ENCODE data around the gene OSTF1. TPM values are rescaled to one million over a fixed set of nuclear protein-coding genes. Genes with fewer than 3 reads are reported as not detected.

OSTF1 gene
- polyA plus RNA-seq, 1 donor = 15.8 TPM

DNA sequence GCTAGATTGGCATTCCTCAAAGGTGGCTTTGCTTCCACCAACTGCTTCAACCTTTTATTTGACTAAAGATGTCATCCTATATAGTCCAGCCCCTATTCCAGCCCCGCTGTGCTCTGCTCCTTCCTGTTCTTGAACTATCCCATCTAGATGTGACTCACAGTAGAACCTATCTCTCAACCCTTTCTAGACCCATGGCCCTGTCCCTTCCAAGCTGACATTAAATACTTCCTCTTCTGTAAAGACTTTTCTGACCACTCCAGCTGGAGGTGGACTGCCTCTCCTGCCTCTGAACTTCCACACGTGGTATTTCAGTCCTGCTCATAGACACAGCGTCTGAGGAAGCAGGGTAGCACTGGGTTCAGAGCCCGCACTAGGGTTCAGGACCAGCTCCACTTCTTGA, 32.4 kb downstream of the OSTF1 start:
- no peak for DNase-seq (ENCODE audit: low read depth)

DNA sequence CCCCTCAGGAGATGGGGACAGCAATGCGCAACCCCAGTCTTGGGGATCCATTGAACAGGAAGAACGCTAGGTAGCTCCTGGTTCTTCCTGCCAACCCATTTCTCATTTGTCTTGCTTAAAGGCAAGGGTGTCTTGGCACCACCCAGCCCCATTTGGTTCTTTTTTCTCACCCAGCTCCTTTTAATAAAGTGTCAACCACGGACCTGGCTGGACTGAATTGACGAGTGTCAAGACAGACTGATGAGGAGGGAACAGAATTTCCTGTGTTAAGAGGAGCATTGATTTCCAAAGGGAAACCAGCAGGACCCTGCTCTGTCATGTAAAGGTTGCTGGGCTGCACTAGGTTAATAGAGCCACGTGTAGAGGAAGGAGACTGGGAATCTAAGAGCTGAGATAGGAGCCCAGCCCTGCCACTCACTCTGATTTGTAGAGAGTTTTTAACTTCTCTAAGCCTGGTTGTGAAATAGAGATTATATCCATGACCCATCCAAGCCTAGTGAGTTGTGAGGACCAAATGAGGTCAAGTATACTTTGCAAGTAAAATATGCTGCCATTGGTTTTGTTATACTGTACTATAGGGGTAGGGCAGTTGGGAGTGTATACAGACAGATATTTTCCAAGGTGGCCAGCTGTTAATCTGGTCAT, 33.7 kb downstream of the OSTF1 start:
- no peak for DNase-seq (ENCODE audit: low read depth)

DNA sequence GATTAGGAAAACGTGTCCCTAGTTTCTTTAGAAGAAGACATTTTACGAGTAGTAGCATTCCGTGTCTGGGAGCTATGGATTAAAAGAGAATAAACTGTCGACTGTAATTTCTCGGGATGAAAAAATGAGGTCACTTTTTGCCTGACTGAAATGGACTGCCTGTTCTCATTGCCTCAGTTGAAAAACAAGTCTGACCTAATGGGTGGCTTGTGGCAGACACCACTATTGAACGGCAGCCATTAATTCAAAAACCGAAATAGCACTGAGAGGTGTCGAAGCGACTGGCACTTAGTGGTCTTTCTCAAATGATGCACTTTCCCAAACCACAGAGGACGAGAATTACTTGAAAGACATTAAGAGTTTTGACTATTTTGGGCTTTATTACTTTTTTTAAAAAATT, 35.4 kb downstream of the OSTF1 start:
- no peak for DNase-seq (ENCODE audit: low read depth)

DNA sequence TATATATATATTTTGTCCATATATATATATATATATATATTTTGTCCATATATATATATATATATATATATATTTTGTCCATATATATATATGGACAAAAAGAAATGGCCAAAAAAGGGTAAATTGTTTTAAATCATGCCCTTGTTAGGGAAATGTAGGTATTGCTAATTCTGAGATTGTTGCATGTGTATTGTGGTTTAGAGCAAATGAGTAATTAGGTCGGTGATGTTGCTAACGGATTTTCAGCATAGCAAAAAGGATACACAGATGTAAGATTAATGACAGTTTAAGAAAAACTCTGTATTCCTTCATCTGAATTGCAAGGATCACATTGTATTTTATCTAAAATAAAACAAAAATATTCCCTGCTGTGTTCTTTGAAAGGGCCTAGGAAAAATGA, 40.2 kb downstream of the OSTF1 start:
- DNase-seq (ENCODE audit: low read depth) = no peak

DNA sequence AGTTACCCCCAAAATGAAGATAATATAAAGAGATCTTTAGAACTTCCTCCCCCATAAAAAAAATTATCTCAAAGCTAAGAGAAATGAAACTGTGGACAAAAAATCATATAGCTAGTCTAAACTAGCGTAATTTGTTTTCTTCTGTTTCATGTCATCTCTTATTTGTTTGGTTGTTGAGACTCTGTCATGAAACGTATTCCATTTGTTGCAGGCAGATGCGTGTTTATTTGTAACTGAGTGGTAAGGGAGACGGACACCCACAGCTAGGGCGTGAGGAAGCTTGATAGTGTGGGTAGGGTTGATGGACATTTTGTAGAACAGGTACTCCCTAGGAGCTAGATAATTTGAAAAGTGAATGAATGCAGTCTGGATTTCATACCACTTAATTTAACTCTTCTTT, 41.9 kb downstream of the OSTF1 start:
- DNase-seq (ENCODE audit: low read depth) = no peak

DNA sequence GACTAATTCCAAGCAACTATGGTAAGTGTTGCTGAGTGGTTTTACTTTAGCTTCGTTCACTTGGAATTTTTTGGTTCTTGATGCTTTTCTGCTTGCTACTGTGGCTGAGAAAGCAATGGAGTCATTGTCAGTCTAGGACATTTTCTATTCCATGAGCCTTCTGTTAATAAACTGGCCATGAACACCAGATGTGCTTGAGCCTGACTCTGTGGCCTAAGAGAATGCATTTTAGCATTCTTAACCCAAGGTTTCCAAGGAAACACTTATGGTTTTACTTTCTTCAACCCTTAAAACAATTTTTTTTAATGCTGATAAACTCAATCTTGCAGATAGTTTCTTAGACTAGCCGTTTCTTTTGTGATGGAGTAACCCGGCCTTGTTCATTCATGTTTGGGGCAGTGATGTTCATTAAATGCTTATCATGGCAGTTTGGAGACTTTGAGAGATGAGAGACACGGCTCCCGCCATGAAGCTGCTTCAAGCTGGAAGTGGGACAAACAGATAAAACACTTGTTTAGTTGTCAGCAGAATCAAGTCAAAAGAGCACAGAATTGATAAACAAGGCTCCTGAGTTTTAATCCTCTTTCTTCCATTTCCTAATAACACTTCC, 42.4 kb downstream of the OSTF1 start:
- DNase-seq (ENCODE audit: low read depth) = no peak

DNA sequence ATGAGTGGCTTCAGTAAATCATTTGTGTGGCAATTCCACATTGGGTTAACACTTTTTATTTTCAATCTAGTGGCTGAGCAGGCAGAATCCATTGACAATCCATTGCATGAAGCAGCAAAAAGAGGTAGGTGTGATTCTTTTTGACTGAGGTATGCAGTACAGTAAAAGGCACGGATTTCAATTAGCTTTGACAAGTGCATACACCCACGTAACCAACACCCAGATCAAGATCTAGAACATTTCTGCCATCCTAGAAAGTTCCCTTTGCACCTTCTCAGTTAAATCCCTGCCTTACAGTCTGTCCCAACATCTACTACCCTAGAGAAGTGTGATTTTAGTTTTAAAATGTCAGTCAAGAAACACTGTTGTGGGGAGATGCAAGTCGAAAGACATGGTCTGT, 43.4 kb downstream of the OSTF1 start:
- DNase-seq (ENCODE audit: low read depth) = no peak

DNA sequence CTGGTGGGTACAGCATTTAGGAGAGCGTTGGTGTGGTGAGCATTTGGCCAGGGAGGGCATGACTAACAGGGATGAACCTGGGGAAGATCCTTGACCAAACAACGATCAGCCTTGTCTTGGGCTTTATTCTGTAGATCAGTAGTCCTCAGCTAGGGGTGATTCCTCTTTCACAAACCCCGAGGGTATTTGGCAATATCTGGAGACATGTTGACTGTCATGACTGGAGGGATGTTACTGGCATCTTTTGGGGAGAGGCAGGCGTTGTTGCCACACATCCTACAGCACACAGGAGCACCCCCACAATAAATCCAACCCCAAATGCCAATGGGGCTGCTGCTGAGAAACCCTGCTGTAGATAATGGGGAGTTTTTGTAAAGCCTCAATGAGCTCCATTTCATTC, 43.9 kb downstream of the OSTF1 start:
- DNase-seq (ENCODE audit: low read depth) = no peak

DNA sequence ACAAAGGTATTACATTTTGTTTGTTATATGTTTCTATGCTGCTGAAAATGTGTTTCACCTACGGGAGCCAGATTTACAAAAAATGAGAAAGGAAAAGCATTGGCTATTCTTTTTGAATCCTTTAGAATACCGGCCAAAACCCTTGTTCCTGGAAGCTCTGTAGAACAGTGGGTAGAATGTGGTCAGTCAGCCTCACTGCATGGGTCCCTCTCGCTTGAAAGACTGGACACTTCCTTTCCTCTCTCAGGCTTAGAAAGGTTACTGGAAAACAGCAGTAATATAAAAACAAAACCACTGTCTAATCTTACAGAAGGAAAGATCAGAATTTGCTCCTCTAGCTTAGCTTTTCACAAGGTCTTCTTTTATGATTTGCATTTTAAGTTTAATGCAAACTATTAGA, 45.1 kb downstream of the OSTF1 start:
- DNase-seq (ENCODE audit: low read depth) = no peak

DNA sequence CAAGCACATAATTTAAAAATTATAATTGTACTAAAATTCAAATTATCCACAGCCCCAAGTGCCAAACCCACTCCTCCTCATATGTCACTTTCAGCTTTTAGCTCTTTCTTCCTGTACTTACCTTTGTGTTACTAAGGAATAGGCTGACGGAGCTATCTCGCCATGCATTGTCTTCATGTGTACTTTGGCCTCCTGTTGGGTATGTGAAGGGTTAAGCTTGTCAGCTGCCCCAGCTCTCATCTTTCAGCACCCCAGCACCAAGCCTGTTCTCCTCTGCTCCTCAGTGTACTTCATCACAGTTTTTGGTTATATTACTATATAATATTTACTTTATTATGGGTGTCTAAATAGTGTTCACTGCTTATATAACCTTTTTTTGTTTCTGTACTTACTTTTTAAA, 46.2 kb downstream of the OSTF1 start:
- DNase-seq (ENCODE audit: low read depth) = no peak

DNA sequence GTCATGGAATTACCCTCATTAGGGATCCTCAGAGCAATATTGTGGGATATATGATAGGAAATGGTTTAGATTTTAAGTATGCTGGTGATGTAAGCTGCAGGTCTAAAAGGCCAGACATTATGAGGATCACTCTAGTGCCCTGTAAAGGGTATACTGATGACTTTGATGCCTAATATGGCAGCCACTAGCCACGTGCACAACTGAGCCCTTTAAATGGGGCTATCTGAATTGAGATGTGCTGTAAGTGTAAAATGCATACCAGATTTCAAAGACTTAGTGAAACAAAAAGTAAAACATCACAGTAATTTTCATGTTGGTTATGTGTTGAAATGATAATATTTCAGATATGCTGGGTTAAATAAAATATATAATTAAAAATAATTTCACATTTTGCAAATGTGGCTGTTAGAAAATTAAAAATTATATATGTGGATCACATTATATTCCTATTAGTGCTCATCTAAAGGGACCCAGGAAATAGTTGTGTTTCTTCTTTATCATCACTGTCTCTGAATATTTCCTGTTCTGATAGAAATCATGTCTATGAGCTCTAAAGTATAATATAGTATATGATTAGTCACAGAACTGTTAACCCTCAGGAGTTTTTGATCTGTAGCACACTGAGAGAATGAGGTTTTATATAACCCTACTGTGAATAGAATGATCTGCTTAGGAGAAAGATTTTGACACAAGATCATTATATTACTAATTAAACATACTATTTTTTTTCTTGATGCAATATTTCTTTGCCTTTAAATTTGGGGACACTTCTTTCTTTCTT, 50.1 kb downstream of the OSTF1 start:
- DNase-seq (ENCODE audit: low read depth) = no peak

DNA sequence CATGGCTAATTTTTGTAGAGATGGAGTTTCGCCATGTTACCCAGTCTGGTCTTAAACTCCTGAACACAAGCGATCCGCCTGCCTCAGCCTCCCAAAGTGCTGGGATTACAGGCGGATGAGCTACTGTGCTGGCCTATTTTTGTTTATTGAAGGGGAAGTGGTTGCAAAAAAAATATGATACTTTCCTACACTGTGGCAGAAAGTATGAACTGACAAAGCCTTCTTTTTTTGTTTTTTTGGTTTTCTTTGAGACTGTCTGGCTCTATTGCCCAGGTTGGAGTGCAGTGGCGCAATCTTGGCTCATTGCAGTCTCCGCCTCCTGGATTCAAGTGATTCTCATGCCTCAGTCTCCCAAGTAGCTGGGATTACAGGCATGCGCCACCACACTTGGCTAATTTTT, 50.9 kb downstream of the OSTF1 start:
- DNase-seq (ENCODE audit: low read depth) = no peak

DNA sequence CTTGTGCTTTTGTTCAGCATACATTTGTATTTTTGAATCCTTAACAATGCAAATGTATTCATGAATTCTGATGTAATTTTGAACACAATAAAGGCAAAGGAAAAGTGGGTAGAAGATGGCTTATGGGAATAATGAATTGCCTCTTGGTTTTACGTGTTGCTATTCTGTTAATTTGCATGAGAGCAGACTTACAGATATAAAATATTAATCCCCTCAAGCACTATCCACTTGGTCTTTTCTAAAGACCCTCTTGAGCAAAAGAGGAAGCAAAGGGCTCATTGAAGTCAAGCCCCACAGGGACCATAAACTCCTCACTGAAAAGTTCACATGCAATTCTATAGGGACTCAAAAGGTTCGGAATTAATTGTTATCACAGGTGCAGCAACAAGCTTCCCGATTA, 51.9 kb downstream of the OSTF1 start:
- DNase-seq (ENCODE audit: low read depth) = no peak

DNA sequence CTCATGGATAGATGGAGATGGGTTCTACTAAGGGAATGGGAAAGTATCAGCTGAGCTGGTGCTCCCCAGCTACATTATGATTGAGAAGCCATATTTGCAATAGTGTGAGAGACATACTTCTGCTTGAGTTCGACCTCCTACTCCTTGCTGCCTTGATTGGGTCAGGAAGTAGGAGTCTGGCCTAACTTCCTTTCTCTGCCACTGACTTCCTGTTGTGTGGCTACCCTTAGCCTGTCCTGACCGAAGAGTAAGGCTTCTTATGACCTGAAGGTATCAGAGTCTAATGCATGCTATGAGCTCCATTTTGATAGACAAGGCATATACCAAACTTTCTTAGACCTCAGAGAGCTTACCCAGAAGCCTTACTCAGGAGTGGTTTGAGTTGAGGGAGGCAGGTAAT, 53.9 kb downstream of the OSTF1 start:
- no peak for DNase-seq (ENCODE audit: low read depth)

DNA sequence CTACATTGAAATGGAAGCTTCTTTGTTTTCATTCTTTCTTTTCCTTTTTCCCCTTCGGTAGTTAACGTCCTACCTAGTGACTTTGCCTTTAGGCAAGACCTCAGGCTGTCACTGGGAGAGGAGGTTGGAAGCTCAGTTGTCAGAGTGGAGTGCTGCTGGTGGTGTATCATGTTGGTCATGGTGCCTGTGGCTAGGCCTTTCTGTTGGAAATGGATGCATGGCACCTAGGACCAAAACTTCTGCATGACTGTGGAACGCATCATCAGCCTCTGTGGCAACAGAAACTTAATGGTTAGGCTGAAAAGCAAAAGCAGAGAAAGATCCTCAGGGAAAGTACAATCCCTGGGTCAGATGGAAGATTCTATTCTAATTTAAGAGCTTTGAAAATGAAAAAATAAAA, 57.9 kb downstream of the OSTF1 start:
- DNase-seq (ENCODE audit: low read depth) = no peak

DNA sequence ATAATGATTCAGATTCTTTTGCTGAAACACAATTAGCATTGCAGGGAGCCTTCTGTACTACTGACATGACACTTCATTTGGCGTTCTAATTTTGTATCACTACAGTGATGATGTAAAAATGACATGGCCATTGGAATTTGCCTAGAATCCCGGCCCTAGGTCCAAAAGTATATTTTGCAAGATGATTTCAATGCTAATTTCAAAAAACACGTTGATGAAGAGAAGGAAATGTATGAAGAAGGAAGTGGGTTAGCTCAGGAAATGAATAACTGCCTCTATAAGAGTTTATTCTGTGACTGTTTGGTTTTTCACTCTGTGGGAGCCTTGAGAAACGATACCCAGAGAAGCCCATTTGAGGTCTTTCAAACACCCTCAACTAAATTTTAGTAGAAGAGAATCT, 59.3 kb downstream of the OSTF1 start:
- no peak for DNase-seq (ENCODE audit: low read depth)

DNA sequence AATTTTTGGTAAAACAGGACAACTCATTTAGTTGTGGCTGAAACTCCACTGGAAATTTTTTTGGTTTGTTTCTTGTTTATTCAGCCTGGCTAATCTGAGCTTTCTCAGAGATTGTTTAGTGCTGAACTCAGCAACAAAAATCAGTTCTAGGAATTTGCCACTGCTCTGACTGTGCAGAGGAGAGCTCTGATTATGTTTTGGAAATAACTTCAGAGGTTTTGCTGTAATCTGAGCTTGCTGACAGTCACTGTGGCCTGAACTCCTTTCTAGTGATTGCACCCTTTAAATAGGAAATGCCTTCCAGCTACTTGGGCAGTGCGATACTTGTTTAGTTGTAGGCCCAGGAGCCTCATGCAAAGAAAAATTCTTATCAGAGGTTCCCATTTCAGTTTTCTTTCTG, 60.2 kb downstream of the OSTF1 start:
- DNase-seq (ENCODE audit: low read depth) = no peak

DNA sequence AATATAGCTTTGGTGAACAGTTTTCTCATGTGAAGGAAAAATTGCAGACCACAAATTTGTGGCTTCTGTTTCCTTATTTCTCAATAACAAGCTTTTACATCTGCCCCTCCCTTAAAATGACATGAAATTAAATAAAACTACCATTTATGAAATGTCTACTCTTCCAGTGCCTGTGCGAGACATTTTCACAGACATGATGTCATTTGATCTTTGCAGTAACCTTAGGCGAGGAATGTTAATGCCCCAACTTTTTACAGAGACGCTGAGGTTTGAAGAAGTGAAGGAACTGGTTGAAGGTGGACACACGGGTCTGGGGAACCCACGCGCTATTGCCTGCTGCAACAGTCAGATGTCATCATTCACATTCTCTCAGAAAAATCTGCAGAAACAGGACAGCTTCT, 61.5 kb downstream of the OSTF1 start:
- no peak for DNase-seq (ENCODE audit: low read depth)

DNA sequence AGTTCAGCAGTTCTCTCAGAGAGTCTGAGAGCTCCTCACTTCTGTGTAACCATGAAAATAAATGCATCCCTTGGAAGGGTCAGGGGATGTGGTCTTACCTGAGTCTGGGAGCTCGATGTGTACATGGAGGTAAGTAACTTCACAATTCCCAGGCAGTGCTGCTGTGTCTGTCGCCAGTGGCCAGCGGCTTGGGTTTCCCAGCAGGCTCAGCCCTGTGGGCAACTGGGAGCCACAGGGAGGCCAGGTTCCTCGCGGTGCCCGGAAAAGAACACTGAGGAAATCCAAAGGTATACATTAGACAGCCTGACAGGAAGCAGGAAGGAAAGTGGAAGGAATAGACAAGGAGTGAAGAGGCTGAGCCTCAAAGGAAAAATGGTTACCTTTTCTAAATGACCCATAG, 62.2 kb downstream of the OSTF1 start:
- DNase-seq (ENCODE audit: low read depth) = no peak

DNA sequence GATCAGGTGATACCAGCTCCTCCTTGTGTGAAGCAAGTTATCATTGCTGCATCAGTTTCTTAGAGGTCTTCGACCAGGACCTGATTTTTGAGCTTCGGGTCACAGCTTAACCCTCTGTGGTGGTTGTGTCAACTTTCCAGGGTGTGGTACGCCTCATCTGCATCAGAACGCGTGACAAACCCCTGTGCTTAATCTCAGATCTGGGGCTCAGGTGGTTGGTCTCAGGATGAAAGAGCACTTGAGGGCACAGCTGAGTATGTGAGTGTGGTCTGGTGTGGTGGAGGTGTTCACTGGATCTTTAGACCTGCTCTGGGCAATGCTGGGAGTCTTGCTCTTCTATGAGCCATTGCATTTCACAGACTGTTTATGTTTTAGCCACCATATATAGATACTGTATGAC, 64.1 kb downstream of the OSTF1 start:
- DNase-seq (ENCODE audit: low read depth) = no peak

DNA sequence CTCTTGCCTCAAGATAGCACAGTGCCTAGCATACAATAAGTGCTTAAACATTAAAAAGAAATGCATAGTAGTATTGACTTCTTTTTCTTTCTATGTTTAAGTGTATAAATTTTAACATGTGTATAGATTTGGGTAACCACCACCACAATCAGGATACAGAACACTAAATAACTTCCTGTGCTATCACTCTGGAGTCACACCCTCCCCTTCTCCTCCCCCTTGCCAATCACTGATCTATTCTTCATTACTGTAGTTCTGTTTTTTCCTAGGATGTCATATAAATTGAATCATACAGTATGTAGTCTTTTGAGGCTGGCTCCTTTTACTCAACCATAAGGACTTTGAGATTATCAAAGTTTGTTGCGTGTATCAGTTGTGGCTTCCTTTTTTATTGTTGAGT, 68.5 kb downstream of the OSTF1 start:
- no peak for DNase-seq (ENCODE audit: low read depth)

DNA sequence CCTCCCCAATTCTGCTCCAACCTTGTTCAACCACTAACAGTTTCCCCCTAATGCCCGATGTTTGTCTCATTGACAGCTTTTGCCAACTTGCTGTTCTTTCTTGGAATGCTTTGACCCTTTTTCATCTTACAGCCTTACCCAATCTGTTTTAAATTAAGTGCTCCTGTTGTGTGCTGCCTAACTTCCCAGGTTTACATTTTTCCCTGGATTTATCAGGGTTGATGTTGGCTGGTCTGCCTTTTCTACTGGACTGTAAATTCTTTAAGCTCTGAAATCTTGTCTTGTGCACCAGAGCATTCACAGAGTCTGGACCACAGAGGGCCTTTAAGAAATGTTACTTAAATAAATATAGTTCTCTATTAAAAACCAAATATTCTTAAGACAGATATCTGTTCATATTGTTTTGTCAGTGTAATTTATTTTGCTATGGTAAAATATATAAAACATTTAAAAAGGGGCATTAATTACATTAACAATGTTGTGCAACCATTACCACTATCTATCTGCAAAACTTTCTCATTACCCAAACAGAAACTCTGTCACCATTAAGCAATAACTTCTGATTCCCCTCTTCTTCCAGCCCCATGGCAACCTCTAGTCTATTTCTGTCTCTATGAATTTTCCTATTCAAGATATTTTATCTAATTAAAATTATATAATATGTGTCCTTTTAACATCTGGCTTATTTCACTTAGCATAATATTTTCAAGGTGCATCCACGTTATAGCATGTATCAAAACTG, 73.0 kb downstream of the OSTF1 start:
- DNase-seq (ENCODE audit: low read depth) = no peak

DNA sequence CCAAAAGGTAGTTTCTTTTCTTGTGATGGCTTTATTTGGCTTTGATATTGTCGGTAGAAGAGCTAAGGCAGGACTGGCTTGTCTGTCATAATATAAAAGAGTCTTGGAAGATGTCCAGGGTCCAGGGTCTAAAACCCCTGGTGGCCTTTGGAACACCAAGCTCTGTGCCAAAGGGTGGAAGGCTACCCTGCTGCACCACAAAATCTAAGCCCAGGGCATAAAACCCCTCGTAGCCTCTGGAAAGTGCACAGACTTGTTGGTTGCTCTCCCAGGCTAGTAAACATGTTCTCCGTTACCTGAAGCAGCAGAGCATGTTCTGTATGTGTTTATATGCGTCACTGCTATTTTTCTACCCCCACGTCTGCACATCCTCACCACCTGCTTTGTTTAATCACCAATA, 75.5 kb downstream of the OSTF1 start:
- no peak for DNase-seq (ENCODE audit: low read depth)
